ENCODE measurements around the gene RHCG. TPM values are rescaled to one million over a fixed set of nuclear protein-coding genes. Genes with fewer than 3 reads are reported as not detected.

The RHCG gene
- total RNA-seq, 1 experiment from 2014 or later: 3.0 TPM

GRCh38 chr15:89446255-89446891 lies 50.0 kb downstream of the RHCG start:
- TF ChIP-seq POLR2AphosphoS5 (IDR thresholded peaks at IDR 0.05; ENCODE audit: low read depth, low read length) (no peak), REST (IDR thresholded peaks at IDR 0.05; ENCODE audit: insufficient read depth in 1 of 2, low read depth in 2 of 2, low read length in 1 of 2) (no peak), TCF7L2 (IDR thresholded peaks at IDR 0.05; ENCODE audit: low read depth, low read length) (no peak), CTCF (IDR thresholded peaks at IDR 0.05) (no peak)
- H3K4me3 ChIP-seq (ENCODE audit: low read depth in 2 of 2, low read length in 2 of 2): no peak overlapping the region
- POLR2A ChIA-PET: interaction anchor here (0.6 kb wide), 1 partner anchor 659 kb away, joined by 3 read pairs; no protein-coding TSS in a partner anchor
- no peak overlapping the region for H3K27ac ChIP-seq (ENCODE audit: low read length)
- intact Hi-C loops (cut with micrococcal nuclease; ENCODE audit: unreplicated experiment) (no loop called here), in situ Hi-C loops (cut with HindIII; ENCODE audit: low pct_unique_long_range_greater_than_20kb, low sequenced_read_pairs) (no loop called here)
- no peaks in the 10 kb centered on the region for H3K36me3 ChIP-seq (ENCODE audit: control insufficient read depth, insufficient read depth, low read length)
- DNase-seq (ENCODE audit: low read depth, low spot score) (no peak), ATAC-seq (no peak)
- no peaks in the 10 kb centered on the region for H3K27me3 ChIP-seq (ENCODE audit: control insufficient read depth, insufficient read depth, low read length)
- no peaks in the 10 kb centered on the region for H3K9me3 ChIP-seq (ENCODE audit: control insufficient read depth, insufficient read depth, low read depth, low read length)
- no TSS peak for BruUV-seq (replicated peaks)
- no peaks in the 10 kb centered on the region for H3K4me1 ChIP-seq (ENCODE audit: control insufficient read depth, insufficient read depth, low read length)
- CTCF ChIA-PET: interaction anchor here (0.6 kb wide), 1 partner anchor 21 kb away, joined by 8 read pairs; no protein-coding TSS in a partner anchor

GRCh38 chr15:89445518-89445917 lies 50.9 kb downstream of the RHCG start:
- H3K36me3 ChIP-seq (ENCODE audit: control insufficient read depth, insufficient read depth, low read length): no peaks in the 10 kb centered on the region
- BruUV-seq (replicated peaks): no TSS peak
- in situ Hi-C loops (cut with HindIII; ENCODE audit: low pct_unique_long_range_greater_than_20kb, low sequenced_read_pairs): no loop called here
- ATAC-seq (no peak), DNase-seq (ENCODE audit: low read depth, low spot score) (no peak)
- no peak overlapping the region for H3K27ac ChIP-seq (ENCODE audit: low read length)
- POLR2A ChIA-PET: no interaction called here
- no peaks in the 10 kb centered on the region for H3K4me1 ChIP-seq (ENCODE audit: control insufficient read depth, insufficient read depth, low read length)
- H3K4me3 ChIP-seq (ENCODE audit: low read depth in 2 of 2, low read length in 2 of 2): no peak overlapping the region
- CTCF ChIA-PET: no interaction called here
- H3K9me3 ChIP-seq (ENCODE audit: control insufficient read depth, insufficient read depth, low read depth, low read length): no peaks in the 10 kb centered on the region
- H3K27me3 ChIP-seq (ENCODE audit: control insufficient read depth, insufficient read depth, low read length): no peaks in the 10 kb centered on the region
- intact Hi-C loops (cut with micrococcal nuclease; ENCODE audit: unreplicated experiment): no loop called here
- TF ChIP-seq REST (IDR thresholded peaks at IDR 0.05; ENCODE audit: insufficient read depth in 1 of 2, low read depth in 2 of 2, low read length in 1 of 2): no peak
- TF ChIP-seq TCF7L2 (IDR thresholded peaks at IDR 0.05; ENCODE audit: low read depth, low read length): no peak
- no peak for TF ChIP-seq POLR2AphosphoS5 (IDR thresholded peaks at IDR 0.05; ENCODE audit: low read depth, low read length)
- TF ChIP-seq CTCF (IDR thresholded peaks at IDR 0.05): no peak
- no peak for TF ChIP-seq SIN3A (IDR thresholded peaks at IDR 0.05; ENCODE audit: borderline replicate concordance, insufficient read depth, low read depth, low read length)
